HepG2 (cell line): ENCODE measurements around the gene RB1. TPM values are rescaled to one million over a fixed set of nuclear protein-coding genes. Genes with fewer than 3 reads are reported as not detected.

ENCODE experiments used
- ATAC-seq: fragments of 200-7000 bp; cut with Tn5 transposase; 3 replicates; pipeline ENCODE4 v1.9.1; 2020; ENCODE audit warnings: mild to moderate bottlenecking, moderate library complexity
- BruUV-seq: library from RNA; stranded (reverse); fragments of 400-500 nt; replicated peaks from 2 replicates; lab custom pipeline; 2021; lab: Mats Ljungman, UMichigan
- CTCF ChIA-PET: fragments of 300-600 bp; formaldehyde crosslinking; extraction: SDS; loops from one replicate; lab custom pipeline; 2021; ENCODE audit warnings: low total read pairs, inconsistent platforms, low intra/inter-chr PET ratio; lab: Yijun Ruan, JAX
- POLR2A ChIA-PET: fragments of 350-600 bp; sonication (Branson Sonifier 250); formaldehyde crosslinking; loops from one replicate; lab custom pipeline; 2020; ENCODE audit warnings: antibody characterized with exemption, inconsistent platforms; lab: Yijun Ruan, JAX
- DNase-seq: peaks from one replicate; pipeline ENCODE4 v3.0.0-alpha.2; 2015; ENCODE audit warnings: low spot score
- FAIRE-seq: peaks from 3 replicates; lab custom pipeline; 2011; peaks lifted over from hg19 to GRCh38; lab: Jason Lieb, UNC
- H2AFZ ChIP-seq: one replicate; pipeline ENCODE4 v1.6.1; 2011; ENCODE audit warnings: low read length, inconsistent platforms
- H3K27ac ChIP-seq: fragments of 300-600 bp; 3 replicates; pipeline ENCODE4 v1.8.0; 2011; ENCODE audit warnings: mixed run types, mild to moderate bottlenecking, mixed read lengths, low read length, inconsistent platforms; ENCODE audit not compliant: insufficient read depth; ENCODE audit errors: extremely low read length
- H3K27me3 ChIP-seq, 2 experiments: fragments of 200-600 bp in 1 of 2; 2 replicates in 1 of 2; 3 replicates in 1 of 2; pipeline versions ENCODE4 v1.6.0 to v1.8.0; 2011; ENCODE audit warnings: low read length in 2 of 2, mild to moderate bottlenecking in 2 of 2, moderate library complexity in 2 of 2, inconsistent platforms in 1 of 2; ENCODE audit not compliant: insufficient read depth in 2 of 2, control insufficient read depth in 1 of 2
- H3K36me3 ChIP-seq, 2 experiments: fragments of 200-600 bp in 1 of 2; replicated peaks in 1 of 2; 2 replicates in 1 of 2; 3 replicates in 1 of 2; pipeline versions ENCODE4 v1.5.1 to v1.8.0; 2011; ENCODE audit warnings: low read length in 2 of 2, inconsistent platforms in 1 of 2; ENCODE audit not compliant: insufficient read depth in 2 of 2, control insufficient read depth in 1 of 2
- H3K4me1 ChIP-seq: 2 replicates; pipeline ENCODE4 v1.5.1; 2012; ENCODE audit warnings: low read length, inconsistent platforms; ENCODE audit not compliant: insufficient read depth
- H3K4me2 ChIP-seq: 2 replicates; pipeline ENCODE4 v1.6.0; 2011; ENCODE audit warnings: low read depth, low read length, inconsistent platforms
- H3K4me3 ChIP-seq, 3 experiments: fragments of 200-600 bp in 1 of 3; sonication (generic), shearing (Covaris generic) in 1 of 3; replicated peaks in 1 of 3; 2 replicates each; pipeline ENCODE4 v1.5.1; 2011 to 2016; ENCODE audit warnings: low read length in 3 of 3, inconsistent platforms in 2 of 3, low read depth in 2 of 3, mild to moderate bottlenecking in 2 of 3, control low read depth in 1 of 3, mixed read lengths in 1 of 3; ENCODE audit not compliant: insufficient read depth in 1 of 3
- H3K79me2 ChIP-seq: one replicate; pipeline ENCODE4 v1.6.1; 2011; ENCODE audit warnings: low read length, inconsistent platforms; ENCODE audit not compliant: insufficient read depth
- H3K9ac ChIP-seq: 2 replicates; pipeline ENCODE4 v1.6.0; 2011; ENCODE audit warnings: mild to moderate bottlenecking, low read depth, low read length, inconsistent platforms; ENCODE audit not compliant: insufficient read depth
- H3K9me3 ChIP-seq: 2 replicates; pipeline ENCODE4 v1.5.1; 2012; ENCODE audit warnings: mild to moderate bottlenecking, low read length
- H4K20me1 ChIP-seq: 2 replicates; pipeline ENCODE4 v1.6.0; 2011; ENCODE audit warnings: inconsistent platforms, mild to moderate bottlenecking, low read length, moderate library complexity; ENCODE audit not compliant: insufficient read depth
- DPF2 ChIP-seq: sonication (generic); formaldehyde crosslinking; IDR thresholded peaks from 2 replicates; pipeline ENCODE4 v1.4.0; 2020; ENCODE audit warnings: mild to moderate bottlenecking, low read depth, missing genetic modification reagents, borderline replicate concordance
- E2F5 ChIP-seq: sonication (generic); formaldehyde crosslinking; conservative IDR thresholded peaks from 2 replicates; pipeline ENCODE4 v1.4.0; 2020; ENCODE audit warnings: missing genetic modification reagents
- IKZF4 ChIP-seq: sonication (generic); formaldehyde crosslinking; IDR thresholded peaks from 2 replicates; pipeline ENCODE4 v1.5.1; 2020; ENCODE audit warnings: borderline replicate concordance, mild to moderate bottlenecking, low read depth, missing genetic modification reagents; ENCODE audit errors: not compliant biosample characterization
- PAF1 ChIP-seq: IDR thresholded peaks from 2 replicates; pipeline ENCODE4 v1.6.1; 2016; ENCODE audit warnings: missing genetic modification reagents, missing compliant biosample characterization
- RNF219 ChIP-seq: sonication (generic); formaldehyde crosslinking; IDR thresholded peaks from 2 replicates; pipeline ENCODE4 v1.5.0; 2020; ENCODE audit warnings: mild to moderate bottlenecking, missing genetic modification reagents
- SP4 ChIP-seq: sonication (generic); formaldehyde crosslinking; IDR thresholded peaks from 2 replicates; pipeline ENCODE4 v1.8.1; 2023; ENCODE audit warnings: mild to moderate bottlenecking, missing genetic modification reagents
- ZMAT3 ChIP-seq: sonication (generic); formaldehyde crosslinking; conservative IDR thresholded peaks from 2 replicates; pipeline ENCODE4 v1.7.0; 2021; ENCODE audit warnings: missing genetic modification reagents
- ZNF30 ChIP-seq: sonication (generic); formaldehyde crosslinking; IDR thresholded peaks from 2 replicates; pipeline ENCODE4 v1.5.0; 2020; ENCODE audit warnings: mild to moderate bottlenecking, missing genetic modification reagents
- ZNF318 ChIP-seq: sonication (generic); formaldehyde crosslinking; IDR thresholded peaks from 2 replicates; pipeline ENCODE4 v1.4.0; 2020; ENCODE audit warnings: mild to moderate bottlenecking, missing genetic modification reagents
- ZNF589 ChIP-seq: sonication (generic); formaldehyde crosslinking; conservative IDR thresholded peaks from 2 replicates; pipeline ENCODE4 v1.8.0; 2022; ENCODE audit warnings: mild to moderate bottlenecking, moderate library complexity, missing genetic modification reagents
- WGBS: methylation state at CpG from one replicate; pipeline ENCODE4 v1.1.6; 2017; ENCODE audit warnings: low lambda C conversion rate; 5-methylcytosine and 5-hydroxymethylcytosine counted together
- in situ Hi-C: cut with HindIII; loops from 2 replicates; pipeline ENCODE4 v1.10.0; 2017; ENCODE audit warnings: low pct_unique_long_range_greater_than_20kb; ENCODE audit not compliant: extremely low pct_ligation_motif_present
- intact Hi-C: fragments of 100-400 bp; cut with micrococcal nuclease; formaldehyde crosslinking; loops from one replicate; pipeline ENCODE4 v1.10.0; 2022; ENCODE audit not compliant: unreplicated experiment
- polyA plus RNA-seq, 8 experiments: library from polyadenylated mRNA; depleted of rRNA in 3 of 8; stranded (reverse) in 7 of 8; unstranded in 1 of 8; fragments of >200 nt; fragmentation: Illumina TruSeq in 4 of 8; extraction: Trizol in 4 of 8; gene quantifications; 2 replicates each; pipeline versions ENCODE4 v1.2.1 to v1.2.3, GENCODE V29; 2011 to 2016; ENCODE audit warnings: low read depth in 4 of 8, missing spikeins in 1 of 8, mixed read lengths in 1 of 8; ENCODE audit not compliant: insufficient read depth in 1 of 8
- total RNA-seq, 5 experiments: library from RNA; depleted of rRNA; stranded (reverse); fragments of >200 nt; fragmentation: Illumina TruSeq; extraction: Trizol; gene quantifications; 2 replicates each; pipeline ENCODE4 v1.2.3, GENCODE V29; 2016; ENCODE audit warnings: low read depth in 1 of 5
- TF ChIP-seq, protein P1 (sequence below): IDR thresholded peaks from 2 replicates; pipeline ENCODE4 v1.6.1; 2012; ENCODE audit warnings: inconsistent platforms
- TF ChIP-seq, protein P2 (sequence below): IDR thresholded peaks from 2 replicates; pipeline ENCODE4 v1.6.1; 2016; ENCODE audit warnings: missing compliant biosample characterization, missing genetic modification reagents, borderline replicate concordance

Gene RB1
- total and polyA plus RNA-seq, 2 of the 13 experiments (the other 11 are each of a cell fraction or from before 2014, with no cell fraction given), result 15.6 to 23.7 TPM

DNA sequence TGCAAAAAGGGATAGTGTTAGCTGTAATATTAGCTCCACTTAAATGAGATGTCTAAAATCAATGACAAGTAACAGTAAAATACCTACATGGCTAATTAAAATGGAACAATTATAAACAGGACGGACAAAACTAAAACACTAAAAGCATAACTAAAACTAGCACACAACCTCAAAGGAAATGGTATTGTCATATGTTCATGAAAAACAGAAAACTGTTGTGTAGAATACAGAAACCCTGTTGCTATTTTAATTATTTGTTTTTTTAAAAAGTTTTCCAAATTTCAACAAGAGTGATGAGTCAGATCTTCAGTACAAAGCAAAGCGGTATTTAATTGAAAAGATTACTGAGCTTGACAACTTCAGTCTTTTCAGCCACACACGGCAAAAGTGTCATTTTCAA lies 225.2 kb downstream of the RB1 start:
- in situ Hi-C loops, result no loop called here
- H3K4me2 ChIP-seq, result no peak overlapping the region
- POLR2A ChIA-PET, result no interaction called here
- H3K27me3 ChIP-seq, result no peaks in the 10 kb centered on the region; a peak in 1 of 5 replicates
- H3K79me2 ChIP-seq, result no peaks in the 10 kb centered on the region
- no peak overlapping the region for H3K9ac ChIP-seq
- intact Hi-C loops, result no loop called here
- peaks cover 20% of the 10 kb centered on the region for H3K4me1 ChIP-seq
- no TSS peak for BruUV-seq
- 95% methylated on average over 3 of the region's 3 CpGs for WGBS
- no peak for DNase-seq
- no peak overlapping the region for H3K4me3 ChIP-seq
- CTCF ChIA-PET, result no interaction called here
- no peak for ATAC-seq
- no peak overlapping the region for H3K27ac ChIP-seq
- no peaks in the 10 kb centered on the region for H4K20me1 ChIP-seq
- no peak for FAIRE-seq
- H2AFZ ChIP-seq, result no peak overlapping the region
- no peaks in the 10 kb centered on the region for H3K9me3 ChIP-seq
- H3K36me3 ChIP-seq, result no peaks in the 10 kb centered on the region
- no peak for TF ChIP-seq PAF1 (CRISPR knock-in tag)
- TF ChIP-seq DPF2, result no peak
- TF ChIP-seq, protein P1, sequence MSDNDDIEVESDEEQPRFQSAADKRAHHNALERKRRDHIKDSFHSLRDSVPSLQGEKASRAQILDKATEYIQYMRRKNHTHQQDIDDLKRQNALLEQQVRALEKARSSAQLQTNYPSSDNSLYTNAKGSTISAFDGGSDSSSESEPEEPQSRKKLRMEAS, result no peak
- no peak for TF ChIP-seq ZNF589 (CRISPR knock-in tag)
- TF ChIP-seq, protein P2, sequence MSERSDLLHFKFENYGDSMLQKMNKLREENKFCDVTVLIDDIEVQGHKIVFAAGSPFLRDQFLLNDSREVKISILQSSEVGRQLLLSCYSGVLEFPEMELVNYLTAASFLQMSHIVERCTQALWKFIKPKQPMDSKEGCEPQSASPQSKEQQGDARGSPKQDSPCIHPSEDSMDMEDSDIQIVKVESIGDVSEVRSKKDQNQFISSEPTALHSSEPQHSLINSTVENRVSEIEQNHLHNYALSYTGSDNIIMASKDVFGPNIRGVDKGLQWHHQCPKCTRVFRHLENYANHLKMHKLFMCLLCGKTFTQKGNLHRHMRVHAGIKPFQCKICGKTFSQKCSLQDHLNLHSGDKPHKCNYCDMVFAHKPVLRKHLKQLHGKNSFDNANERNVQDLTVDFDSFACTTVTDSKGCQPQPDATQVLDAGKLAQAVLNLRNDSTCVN, result no peak
- no peak for TF ChIP-seq E2F5
- no peak for TF ChIP-seq ZNF30
- no peak for TF ChIP-seq ZNF318 (CRISPR knock-in tag)
- no peak for TF ChIP-seq SP4 (CRISPR knock-in tag)
- TF ChIP-seq RNF219 (CRISPR knock-in tag), result no peak
- no peak for TF ChIP-seq IKZF4 (CRISPR knock-in tag)
- no peak for TF ChIP-seq ZMAT3
